A673 (cell line): ENCODE results near the gene TSPAN10. TPM values are rescaled to one million over a fixed set of nuclear protein-coding genes. Genes with fewer than 3 reads are reported as not detected.

Experiments used
- BruUV-seq: library from RNA; stranded (reverse); fragments of 400-500 nt; replicated peaks from 2 replicates; lab custom pipeline; 2021; lab: Mats Ljungman, UMichigan
- CTCF ChIA-PET: fragments of 300-600 bp; sonication (Branson Sonifier 250); formaldehyde crosslinking; loops from one replicate; lab custom pipeline; 2022; ENCODE audit warnings: antibody characterized with exemption; lab: Charles Lee
- POLR2A ChIA-PET: fragments of 300-600 bp; sonication (Branson Sonifier 250); formaldehyde crosslinking; loops from one replicate; lab custom pipeline; 2022; ENCODE audit warnings: antibody characterized with exemption; ENCODE audit not compliant: low non-redundant PET; lab: Charles Lee
- DNase-seq: peaks from one replicate; pipeline ENCODE4 v3.0.0-alpha.2; 2015; ENCODE audit warnings: low spot score
- H3K27ac ChIP-seq: fragments of 200-600 bp; sonication (generic); 2 replicates; pipeline ENCODE4 v1.5.1; 2016; ENCODE audit warnings: mixed run types, low read depth, mild to moderate bottlenecking, mixed read lengths, antibody characterized with exemption, low read length; ENCODE audit not compliant: poor library complexity, severe bottlenecking
- H3K27me3 ChIP-seq: fragments of 200-600 bp; sonication (generic); replicated peaks from 2 replicates; pipeline ENCODE4 v1.6.1; 2017; ENCODE audit warnings: mixed run types, low read depth, mild to moderate bottlenecking, mixed read lengths, antibody characterized with exemption, low read length; ENCODE audit not compliant: insufficient read depth, poor library complexity
- H3K36me3 ChIP-seq: fragments of 200-600 bp; sonication (generic); 2 replicates; pipeline ENCODE4 v1.6.1; 2016; ENCODE audit warnings: mixed run types, mild to moderate bottlenecking, mixed read lengths, antibody characterized with exemption, low read length; ENCODE audit not compliant: insufficient read depth, poor library complexity, severe bottlenecking
- H3K4me1 ChIP-seq: fragments of 200-600 bp; sonication (generic); 2 replicates; pipeline ENCODE4 v1.6.1; 2017; ENCODE audit warnings: mixed run types, mild to moderate bottlenecking, mixed read lengths, antibody characterized with exemption, low read length; ENCODE audit not compliant: insufficient read depth, poor library complexity, severe bottlenecking
- H3K4me3 ChIP-seq: fragments of 200-600 bp; sonication (generic); 2 replicates; pipeline ENCODE4 v1.5.1; 2016; ENCODE audit warnings: low read depth, mixed run types, mild to moderate bottlenecking, mixed read lengths, low read length; ENCODE audit not compliant: poor library complexity, severe bottlenecking
- H3K9me3 ChIP-seq: fragments of 200-600 bp; sonication (generic); 2 replicates; pipeline ENCODE4 v1.6.1; 2016; ENCODE audit warnings: mixed run types, low read depth, mild to moderate bottlenecking, mixed read lengths, antibody characterized with exemption, low read length; ENCODE audit not compliant: poor library complexity, severe bottlenecking
- CTCF ChIP-seq: fragments of 300-800, 200-600 bp; sonication (generic); conservative IDR thresholded peaks from 2 replicates; pipeline ENCODE4 v1.5.1; 2017; ENCODE audit warnings: low read depth, mild to moderate bottlenecking, antibody characterized with exemption, low read length, moderate library complexity, mixed read lengths
- EZH2 ChIP-seq: fragments of 200-600 bp; sonication (generic); IDR thresholded peaks from 2 replicates; pipeline ENCODE4 v1.6.1; 2017; ENCODE audit warnings: borderline replicate concordance, low read depth, mild to moderate bottlenecking, mixed read lengths, antibody characterized with exemption, low read length; ENCODE audit not compliant: poor library complexity, severe bottlenecking
- intact Hi-C: fragments of 100-400 bp; cut with micrococcal nuclease; formaldehyde crosslinking; loops from one replicate; pipeline ENCODE4 v1.10.0; 2022; ENCODE audit not compliant: unreplicated experiment
- total RNA-seq: library from RNA; stranded (reverse); gene quantifications from 2 replicates; pipeline ENCODE4 v1.2.3, GENCODE V29; 2021

TSPAN10 gene
- total RNA-seq, 1 experiment from 2014 or later = 1.1 TPM

DNA sequence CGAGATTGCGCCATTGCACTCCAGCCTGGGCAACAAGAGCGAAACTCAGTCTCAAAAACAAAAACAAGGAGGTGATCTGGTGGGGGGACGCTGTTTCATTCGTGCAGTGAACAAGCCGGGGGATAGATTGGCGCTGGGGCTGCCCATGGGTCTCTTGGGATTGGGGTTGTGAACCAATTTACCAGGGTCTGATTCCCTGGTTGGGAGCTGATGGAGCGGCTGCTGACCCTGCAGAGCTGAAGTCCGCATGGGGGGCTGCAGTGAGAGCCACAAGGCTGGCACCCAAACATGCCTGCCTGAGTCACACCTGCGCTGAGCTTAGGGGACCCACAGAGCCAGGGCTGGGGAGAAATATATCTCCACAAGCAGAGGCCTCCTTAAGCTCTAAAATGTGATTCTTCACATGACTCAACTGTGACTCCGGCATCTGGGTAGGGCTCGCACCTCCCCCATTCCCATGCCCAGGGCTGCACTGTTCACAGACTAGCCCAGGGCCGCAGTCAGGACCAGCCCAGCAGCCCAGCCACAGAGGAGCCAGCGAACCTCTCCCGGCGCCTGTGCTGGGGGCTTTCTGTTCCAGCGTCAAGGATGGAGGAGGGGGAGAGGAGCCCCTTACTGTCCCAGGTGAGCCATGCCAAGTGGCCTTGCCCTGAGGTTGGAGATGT, 5.0 kb downstream of the TSPAN10 start:
- Histone ChIP-seq H3K4me3 (no peak overlapping the region), H3K27me3 (no peaks in the 10 kb centered on the region), H3K27ac (no peak overlapping the region), H3K36me3 (no peaks in the 10 kb centered on the region), H3K9me3 (no peaks in the 10 kb centered on the region), H3K4me1 (peaks cover 5% of the 10 kb centered on the region)
- ChIA-PET POLR2A (interaction anchor here (0.5 kb wide), 1 partner anchor 336 kb away, joined by 8 read pairs; no protein-coding TSS in a partner anchor), CTCF (no interaction called here)
- no peak for TF ChIP-seq CTCF
- no peak for TF ChIP-seq EZH2
- no peak for DNase-seq
- no TSS peak for BruUV-seq
- intact Hi-C loops = no loop called here

- Histone ChIP-seq H3K9me3 (no peaks in the 10 kb centered on the region), H3K4me1 (no peaks in the 10 kb centered on the region), H3K27ac (no peak overlapping the region), H3K36me3 (no peaks in the 10 kb centered on the region), H3K27me3 (peaks cover 6% of the 10 kb centered on the region), H3K4me3 (no peak overlapping the region)
- no peak for DNase-seq
- no peak for TF ChIP-seq EZH2
- no peak for TF ChIP-seq CTCF
- ChIA-PET POLR2A (no interaction called here), CTCF (no interaction called here)
- intact Hi-C loops = no loop called here
- BruUV-seq = no TSS peak
These were observed 7.5 kb downstream of the TSPAN10 start for GRCh38 chr17:81644496-81644895.

DNA sequence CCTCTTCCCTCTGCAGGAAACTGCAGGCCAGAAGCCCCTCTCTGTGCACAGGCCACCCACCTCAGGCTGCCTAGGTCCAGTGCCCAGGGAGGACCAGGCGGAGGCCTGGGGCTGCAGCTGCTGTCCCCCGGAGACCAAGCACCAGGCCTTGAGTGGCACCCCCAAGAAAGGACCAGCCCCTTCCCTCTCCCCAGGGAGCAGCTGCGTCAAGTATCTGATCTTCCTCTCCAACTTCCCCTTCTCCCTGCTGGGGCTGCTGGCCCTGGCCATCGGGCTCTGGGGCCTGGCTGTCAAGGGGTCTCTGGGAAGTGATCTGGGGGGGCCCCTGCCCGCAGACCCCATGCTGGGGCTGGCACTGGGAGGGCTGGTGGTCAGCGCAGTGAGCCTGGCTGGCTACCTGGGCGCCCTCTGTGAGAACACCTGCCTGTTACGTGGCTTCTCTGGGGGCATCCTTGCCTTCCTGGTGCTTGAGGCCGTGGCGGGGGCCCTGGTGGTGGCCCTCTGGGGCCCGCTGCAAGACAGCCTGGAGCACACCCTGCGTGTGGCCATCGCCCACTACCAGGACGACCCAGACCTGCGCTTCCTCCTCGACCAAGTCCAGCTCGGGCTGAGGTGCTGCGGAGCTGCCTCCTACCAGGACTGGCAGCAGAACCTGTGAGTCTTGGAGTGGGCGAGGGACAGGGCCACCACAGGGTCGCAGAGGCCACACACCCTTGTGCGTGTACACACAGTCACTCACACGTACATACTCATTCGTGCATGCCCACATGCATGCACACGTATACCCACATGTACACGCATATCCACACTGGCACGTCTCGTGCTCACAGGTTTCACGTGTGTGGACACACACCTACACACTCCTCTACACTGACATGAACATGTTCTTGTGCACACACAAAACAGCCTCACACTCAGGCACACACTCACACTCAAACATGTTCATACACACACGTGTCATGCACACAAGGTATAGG, 8.3 kb downstream of the TSPAN10 start:
- Histone ChIP-seq H3K4me3 (no peak overlapping the region), H3K4me1 (no peaks in the 10 kb centered on the region), H3K27me3 (peaks cover 6% of the 10 kb centered on the region), H3K27ac (no peak overlapping the region), H3K9me3 (no peaks in the 10 kb centered on the region), H3K36me3 (no peaks in the 10 kb centered on the region)
- ChIA-PET CTCF (no interaction called here), POLR2A (no interaction called here)
- BruUV-seq = no TSS peak
- intact Hi-C loops = no loop called here
- no peak for DNase-seq
- TF ChIP-seq EZH2 (no peak), CTCF (no peak)
